NCI-H460 (cell line): ENCODE data around the gene CNTD1. TPM values are rescaled to one million over a fixed set of nuclear protein-coding genes. Genes with fewer than 3 reads are reported as not detected.

ENCODE experiments used
- DNase-seq: peaks from one replicate; pipeline ENCODE4 v3.0.0-alpha.2; 2016; ENCODE audit warnings: low read depth; ENCODE audit errors: extremely low read depth
- total RNA-seq: library from RNA; depleted of rRNA; stranded (reverse); fragments of >200 nt; shearing (Covaris generic); gene quantifications from 2 replicates; pipeline ENCODE4 v1.2.3, GENCODE V29; 2014

The CNTD1 gene
- total RNA-seq, 1 experiment from 2014 or later = 0.17 TPM

GRCh38 chr17:42778570-42778969, 20.1 kb upstream of the CNTD1 start:
- no peak for DNase-seq

- no peak for DNase-seq
These were observed 19.2 kb upstream of the CNTD1 start for GRCh38 chr17:42779304-42779935.

GRCh38 chr17:42779936-42780850, 18.5 kb upstream of the CNTD1 start, which contains the start of gene WNK4:
TSS of gene WNK4 (plus strand) at chr17:42780610. CDS start at chr17:42780699, 89 bp downstream.
- DNase-seq = no peak

- no peak for DNase-seq
These were observed 17.6 kb upstream of the CNTD1 start for GRCh38 chr17:42780851-42781638.

GRCh38 chr17:42781639-42782165, 17.0 kb upstream of the CNTD1 start:
- no peak for DNase-seq

- DNase-seq = no peak
These were observed 16.2 kb upstream of the CNTD1 start for GRCh38 chr17:42782166-42783061.

- no peak for DNase-seq
These were observed 15.4 kb upstream of the CNTD1 start for GRCh38 chr17:42783062-42783790.

- no peak for DNase-seq
These were observed 14.9 kb upstream of the CNTD1 start for GRCh38 chr17:42783791-42784138.

- DNase-seq = no peak
These were observed 14.3 kb upstream of the CNTD1 start for GRCh38 chr17:42784409-42784808.

- DNase-seq = no peak
These were observed 13.7 kb upstream of the CNTD1 start for GRCh38 chr17:42784811-42785592.

- no peak for DNase-seq
These were observed 11.4 kb upstream of the CNTD1 start for GRCh38 chr17:42787266-42787665.

GRCh38 chr17:42791948-42792347, 6.7 kb upstream of the CNTD1 start:
- no peak for DNase-seq

GRCh38 chr17:42792545-42792944, 6.1 kb upstream of the CNTD1 start:
- DNase-seq = no peak

- no peak for DNase-seq
These were observed 3.6 kb upstream of the CNTD1 start for GRCh38 chr17:42795061-42795460.

GRCh38 chr17:42795465-42795864, 3.2 kb upstream of the CNTD1 start:
- no peak for DNase-seq

GRCh38 chr17:42796066-42796758, 2.4 kb upstream of the CNTD1 start:
- no peak for DNase-seq

GRCh38 chr17:42797067-42798007, 1.3 kb upstream of the CNTD1 start:
- DNase-seq = no peak
